ENCODE measurements around the gene DHRS13.
A peak's percentile ranks its signal among the peaks of the same experiment; 100 is the strongest.

Gene DHRS13

GRCh38 chr17:28857905-28858800, 44.7 kb downstream of the DHRS13 start:
- H3K4me3 ChIP-seq (ENCODE audit: low read length): no peak overlapping the region
- TF ChIP-seq, protein P1, sequence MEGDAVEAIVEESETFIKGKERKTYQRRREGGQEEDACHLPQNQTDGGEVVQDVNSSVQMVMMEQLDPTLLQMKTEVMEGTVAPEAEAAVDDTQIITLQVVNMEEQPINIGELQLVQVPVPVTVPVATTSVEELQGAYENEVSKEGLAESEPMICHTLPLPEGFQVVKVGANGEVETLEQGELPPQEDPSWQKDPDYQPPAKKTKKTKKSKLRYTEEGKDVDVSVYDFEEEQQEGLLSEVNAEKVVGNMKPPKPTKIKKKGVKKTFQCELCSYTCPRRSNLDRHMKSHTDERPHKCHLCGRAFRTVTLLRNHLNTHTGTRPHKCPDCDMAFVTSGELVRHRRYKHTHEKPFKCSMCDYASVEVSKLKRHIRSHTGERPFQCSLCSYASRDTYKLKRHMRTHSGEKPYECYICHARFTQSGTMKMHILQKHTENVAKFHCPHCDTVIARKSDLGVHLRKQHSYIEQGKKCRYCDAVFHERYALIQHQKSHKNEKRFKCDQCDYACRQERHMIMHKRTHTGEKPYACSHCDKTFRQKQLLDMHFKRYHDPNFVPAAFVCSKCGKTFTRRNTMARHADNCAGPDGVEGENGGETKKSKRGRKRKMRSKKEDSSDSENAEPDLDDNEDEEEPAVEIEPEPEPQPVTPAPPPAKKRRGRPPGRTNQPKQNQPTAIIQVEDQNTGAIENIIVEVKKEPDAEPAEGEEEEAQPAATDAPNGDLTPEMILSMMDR (conservative IDR thresholded peaks at IDR 0.05; ENCODE audit: low read length): no peak
- no peak for DNase-seq (ENCODE audit: low read depth)

GRCh38 chr17:28856028-28856574, 46.8 kb downstream of the DHRS13 start:
- H3K4me3 ChIP-seq (ENCODE audit: low read length): no peak overlapping the region
- TF ChIP-seq, protein P1 (conservative IDR thresholded peaks at IDR 0.05; ENCODE audit: low read length): no peak
- no peak for DNase-seq (ENCODE audit: low read depth)

DNA sequence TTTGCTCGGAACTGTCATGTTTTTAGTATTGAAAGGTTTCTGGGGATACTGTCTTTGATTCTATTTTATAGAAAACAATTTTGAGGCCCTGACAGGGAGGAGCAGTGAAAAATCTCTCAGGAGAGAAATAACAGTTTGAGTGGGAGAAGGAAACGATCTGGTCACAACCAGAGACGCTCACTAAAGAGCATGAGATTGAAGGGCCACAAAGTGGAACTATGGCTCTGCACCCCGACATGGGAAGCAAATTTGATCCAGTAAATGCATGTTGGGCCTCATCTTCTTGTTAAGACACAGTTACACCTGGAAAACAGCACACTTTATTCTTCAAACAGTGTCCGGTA, 47.6 kb downstream of the DHRS13 start:
- no peak for DNase-seq (ENCODE audit: low read depth)
- H3K4me3 ChIP-seq (ENCODE audit: low read length): peak overlapping the region; percentile 93
- TF ChIP-seq, protein P1 (conservative IDR thresholded peaks at IDR 0.05; ENCODE audit: low read length): no peak

GRCh38 chr17:28854457-28855335, 48.2 kb downstream of the DHRS13 start, which contains the start of gene ERAL1:
Gene ERAL1, plus strand, starts transcription at chr17:28855016. Its CDS starts 19 bp downstream, at chr17:28855035.
- peak; percentile 82 for DNase-seq (ENCODE audit: low read depth)
- H3K4me3 ChIP-seq (ENCODE audit: low read length): peak within 1 kb of the TSS; percentile 93
- TF ChIP-seq, protein P1 (conservative IDR thresholded peaks at IDR 0.05; ENCODE audit: low read length): no peak

DNA sequence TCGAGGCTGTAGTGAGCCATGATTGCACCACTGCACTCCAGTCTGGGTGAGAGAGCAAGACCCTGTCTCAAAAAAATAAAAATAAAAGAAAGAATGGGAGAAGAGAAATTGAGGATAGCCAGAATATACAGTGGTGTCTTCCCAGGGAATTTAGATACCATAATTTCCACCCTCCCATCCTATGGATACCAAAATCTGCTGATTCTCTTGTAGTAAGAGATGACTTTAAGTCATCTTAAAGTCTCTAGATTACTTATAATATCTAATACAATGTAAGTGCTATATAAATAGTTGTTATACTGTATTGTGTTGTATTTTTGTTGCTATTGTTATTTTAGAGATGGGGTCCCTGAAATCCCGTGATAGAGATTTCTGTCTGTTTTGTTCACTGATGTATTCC, 49.6 kb downstream of the DHRS13 start:
- no peak for DNase-seq (ENCODE audit: low read depth)
- no peak overlapping the region for H3K4me3 ChIP-seq (ENCODE audit: low read length)
- TF ChIP-seq, protein P1 (conservative IDR thresholded peaks at IDR 0.05; ENCODE audit: low read length): no peak

DNA sequence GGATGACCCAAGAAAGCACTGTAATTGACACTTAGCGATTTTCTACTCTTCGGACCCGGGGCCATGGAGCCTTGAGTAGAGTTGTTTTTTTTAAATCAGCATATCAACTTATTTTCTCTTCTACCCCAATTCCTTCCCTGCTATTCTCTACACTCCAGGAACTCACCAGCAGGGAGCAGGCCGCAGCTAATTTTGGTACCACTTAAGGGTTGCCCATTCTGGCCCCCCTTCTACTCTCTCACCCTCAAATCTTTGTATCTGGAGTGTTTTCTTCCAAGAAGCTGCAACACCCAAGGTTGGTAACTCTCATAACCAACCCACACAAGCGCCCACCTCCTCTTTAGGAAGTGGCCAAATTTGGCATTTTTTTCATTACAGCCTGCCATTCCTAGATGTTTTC, 53.6 kb downstream of the DHRS13 start:
- no peak overlapping the region for H3K4me3 ChIP-seq (ENCODE audit: low read length)
- TF ChIP-seq, protein P1 (conservative IDR thresholded peaks at IDR 0.05; ENCODE audit: low read length): no peak
- no peak for DNase-seq (ENCODE audit: low read depth)
